ENCODE results near the gene ALAD. TPM values are rescaled to one million over a fixed set of nuclear protein-coding genes. Genes with fewer than 3 reads are reported as not detected.

ALAD gene
- total and polyA plus RNA-seq, 9 of the 15 experiments (the other 6 are each of a cell fraction or from before 2014, with no cell fraction given), result 1.3 to 12.7 (median 6.8) TPM

DNA sequence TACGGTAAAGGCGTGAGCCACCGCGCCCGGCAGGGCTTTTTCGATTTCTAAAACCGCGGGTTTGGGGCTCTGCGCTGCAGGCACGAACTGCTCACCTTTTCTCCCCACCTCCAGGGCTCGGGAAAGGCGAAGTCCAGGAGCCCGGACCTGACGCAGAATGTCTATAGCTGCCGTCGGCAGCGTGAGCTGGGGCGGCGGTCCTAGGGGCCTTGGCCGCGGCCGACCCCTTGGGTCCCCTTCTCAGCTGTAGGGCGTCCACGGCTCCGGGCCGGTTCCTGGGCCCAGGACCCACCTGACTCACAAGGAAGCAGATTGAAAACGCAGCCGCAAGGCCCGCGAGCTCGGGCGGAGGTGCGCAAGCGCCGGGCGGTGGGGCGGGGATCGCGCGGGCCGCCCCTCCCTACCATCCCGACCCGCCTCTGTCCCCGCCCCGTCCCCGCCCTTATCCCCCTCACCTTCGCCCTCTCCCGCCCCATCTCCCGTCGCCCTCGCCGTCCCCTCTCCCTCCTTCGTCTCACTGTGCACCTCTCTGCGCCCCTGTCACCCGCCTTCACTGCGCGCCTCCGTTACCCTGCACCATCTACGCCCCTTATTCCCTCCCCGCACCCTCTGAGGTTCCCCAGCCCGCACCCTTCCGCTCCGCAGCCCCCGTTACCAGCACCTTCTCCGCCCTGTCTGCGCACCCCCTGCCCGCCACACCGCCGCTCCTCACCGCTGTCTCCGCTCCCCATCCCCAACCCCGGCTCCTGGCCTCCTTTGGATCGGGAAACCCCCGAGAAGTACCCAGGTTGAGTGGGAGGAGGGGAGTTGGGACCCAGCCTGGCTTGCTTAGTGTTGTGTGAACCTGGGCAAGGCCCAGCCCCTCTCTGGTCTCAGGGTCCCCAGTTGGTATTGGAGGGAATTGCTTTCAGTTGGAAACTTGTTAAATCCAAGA lies 24.2 kb downstream of the ALAD start, which contains the start of gene HDHD3 (continued):
- TF ChIP-seq, protein P1, sequence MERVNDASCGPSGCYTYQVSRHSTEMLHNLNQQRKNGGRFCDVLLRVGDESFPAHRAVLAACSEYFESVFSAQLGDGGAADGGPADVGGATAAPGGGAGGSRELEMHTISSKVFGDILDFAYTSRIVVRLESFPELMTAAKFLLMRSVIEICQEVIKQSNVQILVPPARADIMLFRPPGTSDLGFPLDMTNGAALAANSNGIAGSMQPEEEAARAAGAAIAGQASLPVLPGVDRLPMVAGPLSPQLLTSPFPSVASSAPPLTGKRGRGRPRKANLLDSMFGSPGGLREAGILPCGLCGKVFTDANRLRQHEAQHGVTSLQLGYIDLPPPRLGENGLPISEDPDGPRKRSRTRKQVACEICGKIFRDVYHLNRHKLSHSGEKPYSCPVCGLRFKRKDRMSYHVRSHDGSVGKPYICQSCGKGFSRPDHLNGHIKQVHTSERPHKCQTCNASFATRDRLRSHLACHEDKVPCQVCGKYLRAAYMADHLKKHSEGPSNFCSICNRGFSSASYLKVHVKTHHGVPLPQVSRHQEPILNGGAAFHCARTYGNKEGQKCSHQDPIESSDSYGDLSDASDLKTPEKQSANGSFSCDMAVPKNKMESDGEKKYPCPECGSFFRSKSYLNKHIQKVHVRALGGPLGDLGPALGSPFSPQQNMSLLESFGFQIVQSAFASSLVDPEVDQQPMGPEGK (CRISPR knock-in tag; IDR thresholded peaks at IDR 0.05; ENCODE audit: borderline replicate concordance), result no peak
- TF ChIP-seq ZBED1 (IDR thresholded peaks at IDR 0.05), result no peak
- no peak for TF ChIP-seq HEY1 (CRISPR knock-in tag; IDR thresholded peaks at IDR 0.05; ENCODE audit: borderline replicate concordance)
- no peak for TF ChIP-seq NBN (IDR thresholded peaks at IDR 0.05; ENCODE audit: low read depth)
- TF ChIP-seq CCNT2 (IDR thresholded peaks at IDR 0.05; ENCODE audit: borderline replicate concordance, extremely low read depth, insufficient read length, low read depth, low read length), result no peak
- TF ChIP-seq RBM25 (IDR thresholded peaks at IDR 0.05; ENCODE audit: low read depth, low read length, severe bottlenecking), result no peak
- TF ChIP-seq CREBBP (IDR thresholded peaks at IDR 0.05; ENCODE audit: low read depth, low read length), result no peak
- no peak for TF ChIP-seq NFRKB (IDR thresholded peaks at IDR 0.05; ENCODE audit: low read depth)
- peak; percentile 8 to 35; a peak in 1 of 4 replicates for TF ChIP-seq SIN3A (IDR thresholded peaks at IDR 0.05; ENCODE audit: borderline replicate concordance in 2 of 2, control insufficient read depth in 1 of 2, low read depth in 2 of 2, low read length in 2 of 2)
- TF ChIP-seq RAD21 (CRISPR knock-in tag; conservative IDR thresholded peaks at IDR 0.05 in 1 of 2, IDR thresholded peaks at IDR 0.05 in 1 of 2), result no peak
- TF ChIP-seq, protein P2, sequence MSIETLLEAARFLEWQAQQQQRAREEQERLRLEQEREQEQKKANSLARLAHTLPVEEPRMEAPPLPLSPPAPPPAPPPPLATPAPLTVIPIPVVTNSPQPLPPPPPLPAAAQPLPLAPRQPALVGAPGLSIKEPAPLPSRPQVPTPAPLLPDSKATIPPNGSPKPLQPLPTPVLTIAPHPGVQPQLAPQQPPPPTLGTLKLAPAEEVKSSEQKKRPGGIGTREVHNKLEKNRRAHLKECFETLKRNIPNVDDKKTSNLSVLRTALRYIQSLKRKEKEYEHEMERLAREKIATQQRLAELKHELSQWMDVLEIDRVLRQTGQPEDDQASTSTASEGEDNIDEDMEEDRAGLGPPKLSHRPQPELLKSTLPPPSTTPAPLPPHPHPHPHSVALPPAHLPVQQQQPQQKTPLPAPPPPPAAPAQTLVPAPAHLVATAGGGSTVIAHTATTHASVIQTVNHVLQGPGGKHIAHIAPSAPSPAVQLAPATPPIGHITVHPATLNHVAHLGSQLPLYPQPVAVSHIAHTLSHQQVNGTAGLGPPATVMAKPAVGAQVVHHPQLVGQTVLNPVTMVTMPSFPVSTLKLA (conservative IDR thresholded peaks at IDR 0.05), result no peak
- TF ChIP-seq, protein P3, sequence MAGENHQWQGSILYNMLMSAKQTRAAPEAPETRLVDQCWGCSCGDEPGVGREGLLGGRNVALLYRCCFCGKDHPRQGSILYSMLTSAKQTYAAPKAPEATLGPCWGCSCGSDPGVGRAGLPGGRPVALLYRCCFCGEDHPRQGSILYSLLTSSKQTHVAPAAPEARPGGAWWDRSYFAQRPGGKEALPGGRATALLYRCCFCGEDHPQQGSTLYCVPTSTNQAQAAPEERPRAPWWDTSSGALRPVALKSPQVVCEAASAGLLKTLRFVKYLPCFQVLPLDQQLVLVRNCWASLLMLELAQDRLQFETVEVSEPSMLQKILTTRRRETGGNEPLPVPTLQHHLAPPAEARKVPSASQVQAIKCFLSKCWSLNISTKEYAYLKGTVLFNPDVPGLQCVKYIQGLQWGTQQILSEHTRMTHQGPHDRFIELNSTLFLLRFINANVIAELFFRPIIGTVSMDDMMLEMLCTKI (IDR thresholded peaks at IDR 0.05; ENCODE audit: partially characterized antibody), result no peak
- TF ChIP-seq, protein P4, sequence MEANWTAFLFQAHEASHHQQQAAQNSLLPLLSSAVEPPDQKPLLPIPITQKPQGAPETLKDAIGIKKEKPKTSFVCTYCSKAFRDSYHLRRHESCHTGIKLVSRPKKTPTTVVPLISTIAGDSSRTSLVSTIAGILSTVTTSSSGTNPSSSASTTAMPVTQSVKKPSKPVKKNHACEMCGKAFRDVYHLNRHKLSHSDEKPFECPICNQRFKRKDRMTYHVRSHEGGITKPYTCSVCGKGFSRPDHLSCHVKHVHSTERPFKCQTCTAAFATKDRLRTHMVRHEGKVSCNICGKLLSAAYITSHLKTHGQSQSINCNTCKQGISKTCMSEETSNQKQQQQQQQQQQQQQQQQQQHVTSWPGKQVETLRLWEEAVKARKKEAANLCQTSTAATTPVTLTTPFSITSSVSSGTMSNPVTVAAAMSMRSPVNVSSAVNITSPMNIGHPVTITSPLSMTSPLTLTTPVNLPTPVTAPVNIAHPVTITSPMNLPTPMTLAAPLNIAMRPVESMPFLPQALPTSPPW (CRISPR knock-in tag; IDR thresholded peaks at IDR 0.05), result peak; percentile 76
- TF ChIP-seq MYC (IDR thresholded peaks at IDR 0.05; ENCODE audit: low read depth, low read length), result peak; percentile 33; the same call in 1 of the 2 replicates
- no peak for TF ChIP-seq MYC (CRISPR knock-in tag; IDR thresholded peaks at IDR 0.05; ENCODE audit: borderline replicate concordance, low read depth)
- TF ChIP-seq MAFK (IDR thresholded peaks at IDR 0.05; ENCODE audit: low read length), result no peak
- TF ChIP-seq SREBF2 (CRISPR knock-in tag; IDR thresholded peaks at IDR 0.05), result no peak
- TF ChIP-seq ZBTB7A (IDR thresholded peaks at IDR 0.05; ENCODE audit: borderline replicate concordance, control insufficient read depth, low read depth, low read length), result peak; percentile 38; the same call in 1 of the 2 replicates
- TF ChIP-seq LARP7 (IDR thresholded peaks at IDR 0.05), result 0 out of 2 replicates have a peak, but pooled peaks have one; percentile 37
